ENCODE data around the gene PLA2G4B.

Gene PLA2G4B

DNA sequence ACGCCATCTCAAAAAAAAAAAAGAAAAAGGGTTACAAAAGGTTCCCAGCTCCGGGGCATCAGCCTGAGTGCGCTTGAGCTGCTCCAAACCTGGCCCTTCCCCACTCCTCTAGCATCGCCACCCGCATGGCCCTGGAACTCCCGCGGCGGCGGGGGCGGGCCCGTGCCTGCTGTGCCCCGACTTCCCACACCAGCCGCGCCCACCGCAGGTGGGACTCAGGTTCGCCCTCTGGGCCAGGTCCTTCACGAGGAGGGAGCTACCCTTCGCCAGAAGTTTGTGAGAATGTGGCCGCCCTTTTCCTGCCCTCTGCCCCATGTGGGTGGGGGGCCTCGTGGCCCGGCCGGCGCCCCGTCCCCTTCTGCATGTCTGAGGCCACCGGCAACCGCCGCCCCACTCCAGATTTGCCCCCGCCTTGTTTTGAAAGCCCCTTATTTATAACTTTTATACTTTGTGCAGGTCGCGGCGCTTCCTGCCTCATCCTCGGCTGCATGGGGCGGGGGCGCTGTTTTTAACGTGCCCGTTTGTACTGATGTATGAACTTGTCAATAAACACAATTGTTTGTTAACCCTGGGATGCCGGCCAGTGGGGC lies 11.3 kb upstream of the PLA2G4B start:
- DNase-seq (ENCODE audit: low read depth in 1 of 2, low spot score in 1 of 2): peak in 1 of 2 donors; percentile 23

GRCh38 chr15:41827880-41828806 lies 10.5 kb upstream of the PLA2G4B start, which contains the start of gene JMJD7:
TSS of gene JMJD7 (plus strand) at chr15:41828092. CDS start at chr15:41828125, 33 bp downstream.
- DNase-seq (ENCODE audit: low read depth in 1 of 2, low spot score in 1 of 2): peak; percentile 88 to 98

GRCh38 chr15:41828807-41829141 lies 9.9 kb upstream of the PLA2G4B start:
- no peak for DNase-seq (ENCODE audit: low read depth in 1 of 2, low spot score in 1 of 2)

- no peak for DNase-seq (ENCODE audit: low read depth in 1 of 2, low spot score in 1 of 2)
Measured at GRCh38 chr15:41829959-41830646, 8.5 kb upstream of the PLA2G4B start.

DNA sequence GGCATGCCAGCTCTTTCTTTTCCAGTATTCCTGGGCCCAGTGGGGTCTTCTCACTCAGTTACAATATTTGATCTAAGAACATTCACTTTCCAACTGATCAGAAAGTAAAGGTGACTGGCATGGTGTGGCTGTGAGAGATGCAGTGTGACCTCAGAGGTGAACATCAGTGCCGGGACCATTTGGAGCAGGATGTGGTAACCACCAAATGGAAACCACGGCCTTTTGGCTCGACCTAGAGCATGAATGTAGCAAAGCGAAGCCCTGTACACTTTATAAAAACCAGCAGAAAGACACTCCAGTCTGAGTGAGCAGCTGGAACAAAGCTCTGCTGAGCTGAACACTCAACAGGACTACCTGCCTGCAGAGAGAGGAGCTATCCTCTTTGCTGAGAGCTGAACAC lies 7.4 kb upstream of the PLA2G4B start:
- DNase-seq (ENCODE audit: low read depth in 1 of 2, low spot score in 1 of 2): peak in 1 of 2 donors; percentile 16

DNA sequence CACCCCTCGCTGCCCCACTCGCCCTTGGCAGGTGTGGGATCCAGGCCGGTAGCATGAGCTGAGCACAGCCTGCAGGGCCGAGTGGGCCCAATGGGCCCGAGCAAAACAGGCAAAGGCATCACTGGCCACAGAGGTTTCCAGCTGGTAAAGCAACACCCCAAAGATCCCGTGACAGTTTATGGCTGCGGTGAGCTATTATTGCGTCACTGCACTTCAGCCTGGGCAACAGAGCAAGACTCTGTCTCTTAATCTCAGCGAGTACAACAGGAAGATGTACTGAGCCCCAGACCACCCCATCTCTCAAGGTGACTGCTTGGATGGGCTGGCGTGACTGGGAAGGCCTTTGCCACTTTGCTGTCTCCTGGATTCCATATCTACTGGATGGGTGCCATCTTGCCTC lies 6.4 kb upstream of the PLA2G4B start:
- DNase-seq (ENCODE audit: low read depth in 1 of 2, low spot score in 1 of 2): no peak

DNA sequence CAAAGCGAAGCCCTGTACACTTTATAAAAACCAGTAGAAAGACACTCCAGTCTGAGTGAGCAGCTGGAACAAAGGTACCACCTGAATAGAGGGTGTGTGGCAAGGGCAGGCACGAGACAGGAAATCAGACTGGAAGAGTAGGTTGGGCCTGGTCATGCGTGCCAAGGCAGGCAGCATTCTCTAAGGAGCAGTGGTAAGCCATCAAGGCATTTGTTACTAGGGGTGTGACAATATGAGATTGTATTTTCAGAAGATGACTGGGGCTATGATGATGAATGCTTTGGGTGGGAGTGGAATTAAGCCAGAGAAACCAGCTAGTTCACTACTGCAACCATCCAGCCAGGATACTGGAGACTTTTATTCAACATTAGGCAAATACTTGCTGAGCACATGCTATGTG lies 5.8 kb upstream of the PLA2G4B start:
- DNase-seq (ENCODE audit: low read depth in 1 of 2, low spot score in 1 of 2): no peak

DNA sequence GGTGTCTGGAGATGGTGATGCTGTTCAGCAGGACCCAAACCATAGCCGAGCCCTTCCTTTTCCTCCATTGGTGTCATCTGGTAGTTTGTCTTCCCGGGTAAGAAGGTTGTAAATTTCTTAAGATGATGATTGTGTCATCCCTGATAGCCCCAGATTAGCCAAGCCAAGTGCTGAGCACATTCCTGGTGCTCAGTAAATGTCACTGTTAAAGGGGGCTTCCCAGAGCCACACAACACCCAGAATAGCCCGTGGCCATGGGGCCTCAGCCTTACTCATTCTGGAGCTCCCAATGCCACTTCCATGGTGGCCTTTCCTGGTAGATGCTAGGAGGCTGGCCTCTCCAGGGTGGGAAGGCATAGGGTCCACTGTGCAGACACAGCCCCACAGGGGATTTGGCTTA lies 4.6 kb upstream of the PLA2G4B start:
- DNase-seq (ENCODE audit: low read depth in 1 of 2, low spot score in 1 of 2): no peak

GRCh38 chr15:41836073-41836472 lies 2.6 kb upstream of the PLA2G4B start:
- no peak for DNase-seq (ENCODE audit: low read depth in 1 of 2, low spot score in 1 of 2)

GRCh38 chr15:41836713-41837454 lies 1.8 kb upstream of the PLA2G4B start:
- DNase-seq (ENCODE audit: low read depth in 1 of 2, low spot score in 1 of 2): no peak

DNA sequence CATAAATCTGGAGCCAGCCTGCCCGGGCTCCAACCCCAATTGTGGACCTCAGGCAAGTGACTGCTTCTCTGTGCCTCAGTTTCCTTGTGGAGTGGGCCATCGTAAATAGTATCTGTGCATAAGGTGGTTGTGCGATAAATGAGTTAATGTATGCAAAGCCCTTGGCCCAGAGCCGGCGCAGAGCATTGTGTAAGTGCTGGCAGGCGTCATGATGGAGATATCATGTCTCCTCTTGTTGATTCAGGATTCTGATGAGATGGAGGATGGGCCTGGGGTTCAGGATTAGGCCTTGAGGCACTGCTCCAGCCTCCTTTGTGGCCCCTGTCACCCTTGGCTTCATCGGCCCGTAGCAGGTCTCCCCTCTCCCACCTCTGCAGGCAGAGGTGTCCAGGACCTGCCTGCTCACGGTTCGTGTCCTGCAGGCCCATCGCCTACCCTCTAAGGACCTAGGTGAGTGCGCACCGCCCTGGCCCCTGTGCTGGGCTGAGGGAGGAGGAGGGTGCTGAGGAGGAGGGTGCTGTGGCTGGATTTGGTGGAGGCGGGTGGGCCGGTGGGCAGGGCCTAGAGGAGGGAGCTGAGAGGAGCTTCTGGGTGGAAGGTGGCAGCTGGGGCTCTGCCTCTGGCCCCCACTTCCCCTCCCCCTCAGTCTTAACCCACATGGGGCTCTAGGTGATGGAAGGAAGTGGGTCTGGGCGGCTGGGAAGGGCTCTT lies 1.3 kb downstream of the PLA2G4B start:
- no peak for DNase-seq (ENCODE audit: low read depth in 1 of 2, low spot score in 1 of 2)

GRCh38 chr15:41840673-41841072 lies 2.0 kb downstream of the PLA2G4B start:
- DNase-seq (ENCODE audit: low read depth in 1 of 2, low spot score in 1 of 2): no peak

GRCh38 chr15:41841131-41841530 lies 2.5 kb downstream of the PLA2G4B start:
- DNase-seq (ENCODE audit: low read depth in 1 of 2, low spot score in 1 of 2): no peak

GRCh38 chr15:41842229-41842628 lies 3.6 kb downstream of the PLA2G4B start:
- DNase-seq (ENCODE audit: low read depth in 1 of 2, low spot score in 1 of 2): no peak

DNA sequence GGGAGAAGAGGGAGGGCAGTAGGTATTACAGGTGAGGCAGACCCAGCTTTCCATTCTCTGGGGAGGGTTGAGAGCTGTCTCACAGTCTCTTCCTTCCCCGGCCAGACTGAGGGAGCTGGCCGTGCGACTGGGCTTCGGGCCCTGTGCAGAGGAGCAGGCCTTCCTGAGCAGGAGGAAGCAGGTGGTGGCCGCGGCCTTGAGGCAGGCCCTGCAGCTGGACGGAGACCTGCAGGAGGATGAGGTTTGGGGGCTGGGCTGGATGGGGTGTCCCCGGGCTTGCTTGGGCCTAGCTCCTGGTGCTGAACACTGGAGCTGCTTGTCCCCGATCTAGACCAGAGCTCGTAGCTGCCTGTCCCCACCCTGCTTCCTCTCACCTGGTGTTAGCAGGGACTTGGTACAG lies 4.9 kb downstream of the PLA2G4B start:
- DNase-seq (ENCODE audit: low read depth in 1 of 2, low spot score in 1 of 2): no peak

DNA sequence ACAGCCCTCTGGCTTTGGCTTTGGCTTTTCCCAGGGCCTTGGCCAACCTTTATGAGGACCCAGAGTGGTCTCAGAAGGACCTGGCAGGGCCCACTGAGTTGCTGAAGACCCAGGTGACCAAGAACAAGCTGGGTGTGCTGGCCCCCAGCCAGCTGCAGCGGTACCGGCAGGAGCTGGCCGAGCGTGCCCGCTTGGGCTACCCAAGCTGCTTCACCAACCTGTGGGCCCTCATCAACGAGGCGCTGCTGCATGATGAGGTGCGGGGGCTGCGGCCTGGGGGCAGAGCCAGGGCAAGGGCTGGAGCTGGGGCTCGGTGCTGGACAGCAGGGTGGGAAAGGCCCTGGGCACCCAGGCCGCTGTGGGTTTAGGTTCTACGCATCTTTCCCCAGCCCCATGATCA lies 6.2 kb downstream of the PLA2G4B start:
- DNase-seq (ENCODE audit: low read depth in 1 of 2, low spot score in 1 of 2): no peak

GRCh38 chr15:41847206-41847605 lies 8.6 kb downstream of the PLA2G4B start:
- DNase-seq (ENCODE audit: low read depth in 1 of 2, low spot score in 1 of 2): no peak

- DNase-seq (ENCODE audit: low read depth in 1 of 2, low spot score in 1 of 2): no peak
Measured at GRCh38 chr15:41847981-41848380, 9.3 kb downstream of the PLA2G4B start.

DNA sequence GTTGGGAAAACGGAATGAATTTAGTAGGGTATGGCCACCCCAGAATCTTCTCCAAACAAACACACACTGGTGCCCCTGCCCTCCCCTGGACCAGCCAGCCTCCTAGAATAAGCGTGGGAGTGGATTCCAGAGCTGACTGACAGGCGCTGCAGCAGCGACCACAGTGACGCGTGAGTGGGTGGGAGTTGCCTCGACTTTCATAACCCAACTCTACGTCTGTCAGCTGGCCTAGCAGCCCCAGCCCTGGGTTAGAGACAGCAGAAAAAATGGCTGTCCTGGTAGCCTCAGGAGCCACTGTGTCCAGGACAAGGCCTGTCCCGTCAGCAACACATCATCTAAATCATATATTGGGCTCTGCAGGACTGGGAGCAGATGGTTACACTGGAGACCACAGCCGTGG lies 10.0 kb downstream of the PLA2G4B start:
- no peak for DNase-seq (ENCODE audit: low read depth in 1 of 2, low spot score in 1 of 2)

DNA sequence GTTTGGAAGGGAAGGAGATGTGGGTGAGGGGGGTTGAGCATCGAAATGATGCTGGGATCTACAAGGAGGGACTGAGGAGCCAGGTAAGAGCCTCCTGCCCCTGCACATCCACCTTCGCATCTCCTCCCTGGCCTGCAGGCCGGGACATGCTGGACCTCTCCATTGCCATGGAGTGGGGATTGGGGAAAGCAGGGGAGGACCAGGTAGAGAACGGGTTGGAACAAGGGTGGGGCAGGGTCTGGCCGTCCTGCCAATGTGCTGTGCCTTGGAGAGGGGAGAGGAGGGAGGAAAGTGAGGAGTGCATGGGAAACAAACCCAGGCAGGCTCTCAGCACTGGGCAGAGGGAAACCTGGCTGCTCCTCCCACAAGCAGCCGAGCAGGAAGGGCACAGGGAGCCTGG lies 10.6 kb downstream of the PLA2G4B start:
- no peak for DNase-seq (ENCODE audit: low read depth in 1 of 2, low spot score in 1 of 2)

GRCh38 chr15:41849861-41850260 lies 11.2 kb downstream of the PLA2G4B start:
- DNase-seq (ENCODE audit: low read depth in 1 of 2, low spot score in 1 of 2): no peak
